ENCODE results near the gene TBC1D8.

The TBC1D8 gene

DNA sequence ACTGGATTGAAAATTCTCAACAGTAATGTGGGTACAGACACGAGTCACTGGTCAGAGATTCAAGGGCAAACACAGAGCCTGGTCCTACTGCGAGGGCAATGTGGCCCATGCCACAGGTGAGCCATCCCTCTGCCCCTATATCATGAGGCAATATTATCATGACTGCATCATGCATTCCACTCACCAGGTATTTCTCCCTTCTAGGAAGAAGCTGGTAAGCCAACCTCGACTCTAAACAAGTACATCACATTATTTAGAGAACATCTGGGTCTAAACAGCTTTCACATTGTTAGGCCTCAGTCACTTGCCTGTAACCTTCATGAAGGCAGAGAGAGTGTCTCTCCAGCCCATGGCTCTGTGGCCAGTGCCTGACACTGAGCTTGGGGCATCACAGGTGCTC is 163.6 kb downstream of the TBC1D8 start:
- ChIA-PET POLR2A (ENCODE audit: low non-redundant PET) (no interaction called here), CTCF (interaction anchor here (1.3 kb wide), 1 partner anchor 377 kb away, joined by 4 read pairs; no protein-coding TSS in a partner anchor)
- no peak overlapping the region for H3K27ac ChIP-seq
- no peak for DNase-seq (ENCODE audit: low spot score)
- TF ChIP-seq, protein P1, sequence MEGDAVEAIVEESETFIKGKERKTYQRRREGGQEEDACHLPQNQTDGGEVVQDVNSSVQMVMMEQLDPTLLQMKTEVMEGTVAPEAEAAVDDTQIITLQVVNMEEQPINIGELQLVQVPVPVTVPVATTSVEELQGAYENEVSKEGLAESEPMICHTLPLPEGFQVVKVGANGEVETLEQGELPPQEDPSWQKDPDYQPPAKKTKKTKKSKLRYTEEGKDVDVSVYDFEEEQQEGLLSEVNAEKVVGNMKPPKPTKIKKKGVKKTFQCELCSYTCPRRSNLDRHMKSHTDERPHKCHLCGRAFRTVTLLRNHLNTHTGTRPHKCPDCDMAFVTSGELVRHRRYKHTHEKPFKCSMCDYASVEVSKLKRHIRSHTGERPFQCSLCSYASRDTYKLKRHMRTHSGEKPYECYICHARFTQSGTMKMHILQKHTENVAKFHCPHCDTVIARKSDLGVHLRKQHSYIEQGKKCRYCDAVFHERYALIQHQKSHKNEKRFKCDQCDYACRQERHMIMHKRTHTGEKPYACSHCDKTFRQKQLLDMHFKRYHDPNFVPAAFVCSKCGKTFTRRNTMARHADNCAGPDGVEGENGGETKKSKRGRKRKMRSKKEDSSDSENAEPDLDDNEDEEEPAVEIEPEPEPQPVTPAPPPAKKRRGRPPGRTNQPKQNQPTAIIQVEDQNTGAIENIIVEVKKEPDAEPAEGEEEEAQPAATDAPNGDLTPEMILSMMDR (conservative IDR thresholded peaks at IDR 0.05; ENCODE audit: low read depth), result no peak

DNA sequence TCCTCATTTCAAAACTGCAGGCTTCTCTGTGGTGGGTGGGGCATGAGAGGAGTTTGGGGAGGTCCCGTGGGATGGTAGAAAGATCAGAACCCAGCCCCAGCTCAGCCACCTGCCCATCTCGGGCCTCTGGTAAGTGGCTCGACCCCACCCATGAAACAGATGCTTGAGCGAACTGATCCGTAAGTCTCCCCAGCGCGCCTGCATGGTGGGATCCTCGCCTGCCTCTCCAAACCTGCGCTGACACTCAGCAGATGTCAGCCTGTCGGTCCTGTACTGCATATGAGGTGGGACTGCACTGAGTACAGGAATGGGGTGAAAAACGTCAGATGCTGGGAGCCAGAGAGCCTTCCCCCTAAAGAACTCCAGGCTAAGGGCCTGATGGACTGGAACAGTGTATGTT is 165.0 kb downstream of the TBC1D8 start:
- no peak overlapping the region for H3K27ac ChIP-seq
- ChIA-PET POLR2A (ENCODE audit: low non-redundant PET) (no interaction called here), CTCF (interaction anchor here (0.7 to 2.9 kb wide), 4 partner anchors 13 to 379 kb away, joined by 3 to 12 read pairs (median 4); no protein-coding TSS in a partner anchor)
- TF ChIP-seq, protein P1 (conservative IDR thresholded peaks at IDR 0.05; ENCODE audit: low read depth), result no peak
- no peak for DNase-seq (ENCODE audit: low spot score)

DNA sequence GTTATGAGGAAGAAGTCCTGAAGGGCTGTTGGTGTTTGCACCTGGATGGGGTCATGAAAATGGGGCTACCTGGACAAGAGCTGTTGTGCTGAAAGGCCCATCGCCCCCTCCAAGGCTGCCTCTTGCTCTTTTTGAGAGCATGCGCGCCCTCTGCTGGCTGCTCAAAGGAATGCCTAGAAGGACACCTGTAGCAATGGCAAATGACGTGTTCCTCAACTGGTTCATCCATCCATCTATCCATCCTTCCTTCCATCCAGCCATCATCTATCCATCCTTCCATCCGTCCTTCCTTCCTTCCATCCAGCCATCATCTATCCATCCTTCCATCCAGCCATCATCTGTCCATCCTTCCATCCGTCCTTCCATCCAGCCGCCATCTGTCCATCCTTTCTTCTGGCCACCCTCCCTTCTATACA is 166.3 kb downstream of the TBC1D8 start:
- DNase-seq (ENCODE audit: low spot score), result peak; percentile 71
- H3K27ac ChIP-seq, result no peak overlapping the region
- ChIA-PET POLR2A (ENCODE audit: low non-redundant PET) (interaction anchor here (0.6 kb wide), 1 partner anchor 978 kb away, joined by 8 read pairs; no protein-coding TSS in a partner anchor), CTCF (interaction anchor here (0.5 to 2.9 kb wide), 5 partner anchors 14 to 470 kb away, joined by 3 to 12 read pairs (median 6); no protein-coding TSS in a partner anchor)
- TF ChIP-seq, protein P1 (conservative IDR thresholded peaks at IDR 0.05; ENCODE audit: low read depth), result peak; percentile 83

DNA sequence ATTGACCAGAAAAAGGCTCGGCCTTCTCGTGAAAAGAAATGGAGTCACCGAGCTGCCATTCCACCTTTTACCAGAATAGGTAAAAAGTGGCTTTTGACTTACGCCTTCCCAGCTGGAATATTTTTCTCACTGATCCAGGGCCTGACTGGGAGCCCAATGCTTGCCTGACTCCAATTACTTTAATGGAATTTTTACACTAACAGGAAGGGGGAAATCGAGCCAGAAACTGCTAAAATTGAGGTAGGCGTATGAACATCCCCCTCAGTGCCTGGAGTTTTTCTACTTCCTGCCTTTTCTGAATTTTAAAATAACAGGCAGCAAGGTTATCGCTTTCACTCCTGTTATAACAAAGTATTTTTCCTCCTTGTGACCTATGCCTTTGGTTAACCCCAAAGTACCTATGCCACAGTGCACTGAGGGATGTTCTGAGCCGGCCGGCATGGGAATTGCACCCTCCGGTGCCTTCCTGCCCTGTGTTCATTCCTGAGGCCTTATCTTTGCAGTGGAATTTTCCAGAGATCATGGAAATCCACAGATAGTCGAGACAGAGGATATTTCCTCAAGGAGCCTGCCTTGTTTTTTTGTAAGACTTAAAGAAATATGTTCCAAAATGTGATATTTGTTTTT is 167.4 kb downstream of the TBC1D8 start:
- CTCF ChIA-PET, result interaction anchor here (1.0 kb wide), 1 partner anchor 376 kb away, joined by 3 read pairs; no protein-coding TSS in a partner anchor
- TF ChIP-seq, protein P1 (conservative IDR thresholded peaks at IDR 0.05; ENCODE audit: low read depth), result no peak
- no peak overlapping the region for H3K27ac ChIP-seq
- no peak for DNase-seq (ENCODE audit: low spot score)
- POLR2A ChIA-PET (ENCODE audit: low non-redundant PET), result no interaction called here

DNA sequence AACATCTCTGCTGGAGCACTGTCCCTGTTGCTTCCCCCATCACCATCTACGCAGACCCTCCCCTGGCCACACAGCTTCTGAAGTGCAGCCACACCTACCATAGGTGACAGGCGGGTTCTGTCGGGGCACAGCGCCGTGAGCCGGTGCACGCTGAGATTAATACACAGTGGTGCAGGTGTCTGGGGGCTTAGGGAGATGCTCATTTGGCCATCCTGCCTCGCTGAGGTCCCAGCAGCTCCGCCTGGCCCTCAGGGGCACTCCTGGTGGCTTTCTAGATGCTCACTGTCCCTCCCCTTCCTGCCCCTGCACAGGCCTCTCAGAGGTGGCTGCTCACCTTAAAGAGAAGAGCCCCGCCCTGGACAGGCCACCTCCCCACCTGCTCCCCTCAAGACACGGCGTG is 168.0 kb downstream of the TBC1D8 start:
- POLR2A ChIA-PET (ENCODE audit: low non-redundant PET), result no interaction called here
- H3K27ac ChIP-seq, result no peak overlapping the region

DNA sequence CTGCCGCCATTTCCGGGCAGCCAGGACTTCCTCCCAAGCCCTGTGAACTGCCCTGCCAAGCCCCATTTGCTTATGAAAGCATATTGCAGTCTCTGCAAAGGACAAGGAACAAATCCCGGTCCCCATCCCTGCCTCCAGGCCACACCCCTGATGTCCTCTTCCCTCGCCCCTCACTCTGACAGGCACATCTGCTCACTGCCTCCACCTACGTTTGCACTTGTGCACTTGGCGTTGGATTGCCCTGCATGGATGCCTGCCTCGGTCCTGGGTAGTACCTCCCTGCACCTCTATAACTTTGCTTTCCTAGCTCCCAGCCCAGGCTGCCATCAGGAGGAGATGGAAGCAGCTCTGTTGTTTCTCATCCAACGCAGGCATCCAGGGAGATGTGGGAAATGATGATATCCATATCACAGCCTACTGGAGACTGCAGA is 168.7 kb downstream of the TBC1D8 start:
- ChIA-PET CTCF (interaction anchor here (0.6 to 1.1 kb wide), 3 partner anchors 161 to 372 kb away, joined by 4 to 8 read pairs (median 4); no protein-coding TSS in a partner anchor), POLR2A (ENCODE audit: low non-redundant PET) (no interaction called here)
- H3K27ac ChIP-seq, result 0 out of 2 replicates have a peak overlapping the region, but pooled peaks have one; percentile 19
- TF ChIP-seq, protein P1 (conservative IDR thresholded peaks at IDR 0.05; ENCODE audit: low read depth), result no peak
- DNase-seq (ENCODE audit: low spot score), result no peak

More for the DNA sequence above, 168.0 kb downstream of the TBC1D8 start:
- DNase-seq (ENCODE audit: low spot score), result no peak
- TF ChIP-seq, protein P1 (conservative IDR thresholded peaks at IDR 0.05; ENCODE audit: low read depth), result no peak
- CTCF ChIA-PET, result interaction anchor here (0.8 to 1.0 kb wide), 2 partner anchors 252 to 376 kb away, joined by 3 to 4 read pairs; no protein-coding TSS in a partner anchor
